Inflammatory macrophage treated with lipopolysaccharide for 4 hours (primary cell): ENCODE results near the gene DAB2IP.

ENCODE experiments used
- DNase-seq: peaks from one replicate; pipeline ENCODE4 v3.0.0-alpha.2; 2020

The DAB2IP gene

DNA sequence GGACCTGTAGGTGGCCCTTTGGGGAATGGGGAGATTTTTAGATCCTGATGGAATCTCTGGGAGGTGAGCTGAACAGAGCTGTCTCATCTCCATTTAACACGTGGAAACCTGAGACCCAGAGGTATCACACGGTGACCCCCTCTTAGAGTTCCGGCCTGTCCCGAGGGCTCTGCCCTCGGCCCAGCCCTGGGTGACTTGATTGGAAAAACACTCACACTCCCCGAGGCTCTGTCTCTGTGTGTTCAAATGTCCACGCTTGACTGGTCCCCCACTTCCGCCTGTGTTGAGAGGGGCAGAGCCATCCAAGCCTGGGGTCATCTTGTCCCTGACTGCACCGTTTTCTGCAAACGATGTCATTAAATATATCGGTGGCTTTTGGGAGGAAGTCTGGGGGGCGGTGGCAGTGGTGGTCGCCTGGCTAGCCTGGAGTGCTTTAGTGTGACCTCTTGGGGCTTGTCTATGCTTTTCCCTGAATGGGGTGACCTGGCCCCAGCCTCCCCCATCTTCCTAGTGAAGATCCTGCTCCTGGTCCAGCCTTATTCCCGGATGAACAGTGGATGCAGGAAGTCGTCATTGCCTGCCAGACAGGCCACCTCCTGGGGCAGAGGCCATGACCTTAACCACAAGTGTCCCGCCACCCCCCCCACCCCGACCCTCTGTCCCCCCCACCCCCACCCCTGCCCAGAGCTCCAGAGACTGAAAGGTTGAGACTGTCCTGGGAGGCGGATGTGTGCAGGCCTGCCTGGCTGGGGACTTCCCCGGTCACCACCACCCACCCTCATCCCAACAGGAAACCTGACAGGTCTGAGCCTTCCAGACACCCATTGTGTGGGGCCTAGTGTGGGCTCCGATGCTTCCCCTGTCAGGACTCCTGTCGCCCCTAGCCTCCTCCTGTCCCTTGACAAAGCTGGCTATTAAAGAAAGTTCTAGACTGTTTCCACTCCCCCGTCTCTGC, 5.3 kb upstream of the DAB2IP start:
- no peak for DNase-seq

DNA sequence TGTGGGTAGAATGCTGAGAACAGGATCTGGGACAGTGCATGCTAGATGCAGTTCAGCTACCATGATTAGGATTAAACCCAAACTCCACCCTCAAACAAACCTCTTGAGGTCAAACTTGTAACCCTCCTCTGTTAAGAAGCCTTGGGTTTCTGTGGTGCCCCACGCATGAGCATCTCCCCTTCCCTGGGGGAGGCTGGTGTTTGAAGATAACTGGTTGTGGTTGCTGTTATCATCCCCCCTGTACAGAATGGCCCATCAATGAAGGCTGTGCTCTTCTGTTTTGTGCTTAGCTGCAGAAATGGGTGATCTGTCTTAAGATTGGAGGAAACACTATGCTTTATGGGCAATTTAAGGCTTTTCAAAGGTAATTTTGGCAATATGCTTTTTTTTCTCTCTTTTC, 4.4 kb upstream of the DAB2IP start:
- no peak for DNase-seq

- no peak for DNase-seq
These were observed 3.3 kb upstream of the DAB2IP start for GRCh38 chr9:121648172-121648571.

DNA sequence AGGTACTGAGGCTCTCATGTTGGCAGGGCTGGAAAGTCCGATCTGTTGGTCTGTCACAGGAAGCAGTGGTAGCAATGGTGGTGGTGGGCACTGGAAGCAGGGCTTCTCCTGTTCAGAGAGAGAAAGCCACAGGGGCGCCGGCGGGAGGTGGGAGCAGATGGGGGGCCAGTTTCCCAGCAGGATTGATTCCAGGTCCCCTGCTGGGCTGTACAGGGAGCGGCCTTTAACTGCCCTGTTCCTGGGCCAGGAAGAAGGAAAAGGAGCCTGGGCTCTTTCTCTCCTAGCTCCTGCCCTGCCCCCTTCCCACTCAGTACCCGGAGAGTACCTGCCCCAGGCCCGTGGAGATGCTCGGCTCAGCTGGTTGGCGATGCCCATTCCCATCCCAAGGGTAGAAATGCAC, 2.6 kb upstream of the DAB2IP start:
- no peak for DNase-seq

- no peak for DNase-seq
These were observed 1.8 kb upstream of the DAB2IP start for GRCh38 chr9:121649476-121650216.

GRCh38 chr9:121650217-121651007, 1.0 kb upstream of the DAB2IP start:
- DNase-seq: no peak

DNA sequence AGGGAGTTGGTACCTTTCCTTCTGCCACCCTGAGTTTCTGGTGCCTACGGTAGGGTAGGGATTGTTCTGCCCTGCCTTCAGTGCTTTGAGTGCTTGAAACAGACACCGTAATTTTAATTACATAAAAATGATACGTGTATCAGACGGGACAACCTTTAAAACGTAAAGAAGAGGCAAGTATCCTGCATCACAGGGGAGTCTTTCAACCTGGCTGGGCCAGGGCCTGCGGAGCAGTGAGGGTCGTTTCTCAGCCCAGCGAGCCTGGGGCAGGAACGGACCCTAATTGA, 483 bp upstream of the DAB2IP start:
- no peak for DNase-seq

GRCh38 chr9:121652021-121652837, 795 bp downstream of the DAB2IP start:
- no peak for DNase-seq

GRCh38 chr9:121652838-121653231, 1.4 kb downstream of the DAB2IP start:
- DNase-seq: no peak

GRCh38 chr9:121654499-121655140, 3.2 kb downstream of the DAB2IP start:
- no peak for DNase-seq

DNA sequence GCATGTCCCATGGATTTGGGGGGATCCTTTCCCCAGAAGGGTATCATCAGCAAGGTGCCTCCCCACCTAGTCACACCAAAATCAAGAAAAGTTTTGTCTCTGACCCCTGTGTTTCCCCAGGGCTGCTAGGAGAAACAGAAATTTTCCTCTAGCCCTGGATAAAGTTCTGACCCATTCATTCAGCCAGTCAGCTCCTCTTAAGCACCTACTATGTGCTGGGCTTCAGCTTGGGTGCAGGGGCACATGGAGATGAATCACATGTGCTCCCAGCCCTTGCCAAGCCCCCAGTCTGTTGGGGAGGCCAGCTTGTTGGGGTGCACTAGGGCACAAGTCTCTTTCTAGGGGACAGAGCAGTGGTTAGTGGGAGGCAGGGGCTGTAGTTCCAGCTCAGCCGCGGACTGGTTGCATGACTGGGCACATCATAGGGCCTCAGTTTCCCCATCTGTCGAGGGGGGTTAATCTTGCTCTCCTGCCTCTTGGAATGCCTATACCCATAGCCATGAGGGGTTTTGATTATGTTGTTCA, 3.9 kb downstream of the DAB2IP start:
- DNase-seq: no peak

- no peak for DNase-seq
These were observed 5.6 kb downstream of the DAB2IP start for GRCh38 chr9:121656941-121657470.

GRCh38 chr9:121658166-121658565, 6.7 kb downstream of the DAB2IP start:
- DNase-seq: no peak

GRCh38 chr9:121658591-121658990, 7.2 kb downstream of the DAB2IP start:
- DNase-seq: no peak

DNA sequence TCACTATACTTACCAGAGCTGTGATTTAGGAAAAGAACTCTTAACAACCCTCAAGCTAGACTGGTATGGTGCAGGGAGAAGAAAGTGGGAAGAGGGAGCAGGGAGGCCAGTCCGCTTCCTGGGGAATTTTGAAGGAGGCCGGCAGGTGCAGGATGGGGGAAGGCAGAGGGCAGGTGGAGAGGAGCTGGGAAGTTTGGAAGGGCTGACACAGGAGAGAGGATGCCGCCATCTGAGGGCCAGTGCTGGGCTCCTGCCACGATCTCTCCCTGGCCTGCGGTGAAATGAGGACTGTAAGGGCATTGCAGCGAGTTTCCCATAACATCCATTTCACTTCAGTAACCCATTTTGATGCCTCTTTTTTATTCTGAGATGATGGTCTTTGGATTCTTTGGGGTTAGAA, 8.9 kb downstream of the DAB2IP start:
- DNase-seq: no peak

- no peak for DNase-seq
These were observed 9.4 kb downstream of the DAB2IP start for GRCh38 chr9:121660876-121661275.

GRCh38 chr9:121661328-121661727, 9.9 kb downstream of the DAB2IP start:
- no peak for DNase-seq

GRCh38 chr9:121662359-121662758, 10.9 kb downstream of the DAB2IP start:
- no peak for DNase-seq

GRCh38 chr9:121662891-121663580, 11.6 kb downstream of the DAB2IP start:
- DNase-seq: no peak

DNA sequence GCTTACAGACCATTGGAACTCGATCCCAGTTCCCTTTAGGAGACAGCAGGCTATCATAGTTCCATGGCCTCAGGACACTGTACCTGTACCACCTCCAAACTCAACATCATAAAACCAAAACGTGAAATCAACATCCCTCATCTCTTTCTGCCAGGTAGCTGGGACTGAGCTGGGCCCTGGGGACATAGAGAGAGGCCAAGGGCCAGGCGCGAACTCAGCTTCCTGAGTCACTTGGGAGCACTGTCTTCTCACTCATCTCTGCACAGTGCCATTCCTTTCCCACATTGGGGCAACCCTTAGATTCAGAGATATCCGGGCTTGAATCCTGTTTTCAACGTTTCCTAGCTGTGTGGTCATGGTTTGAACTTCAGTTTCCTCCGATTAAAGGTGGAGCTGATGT, 12.2 kb downstream of the DAB2IP start:
- DNase-seq: no peak

- DNase-seq: no peak
These were observed 14.9 kb downstream of the DAB2IP start for GRCh38 chr9:121666294-121666693.
